IMR-90 (cell line): ENCODE measurements around the gene FAM180A. TPM values are rescaled to one million over a fixed set of nuclear protein-coding genes. Genes with fewer than 3 reads are reported as not detected.
A peak's percentile ranks its signal among the peaks of the same experiment; 100 is the strongest.
"Not testable (repeated sequence)": the region's sequence is repeated elsewhere in the genome, so short reads cannot be mapped to it uniquely, and the experiment has no call there.

ENCODE experiments used
- ATAC-seq: fragments of 200-7000 bp; cut with Tn5 transposase; 2 replicates; pipeline ENCODE4 v1.9.1; 2020; ENCODE audit warnings: low read depth, mild to moderate bottlenecking, moderate library complexity
- BruUV-seq: library from RNA; stranded (reverse); fragments of 400-500 nt; replicated peaks from 2 replicates; lab custom pipeline; 2021; lab: Mats Ljungman, UMichigan
- CTCF ChIA-PET: fragments of 300-600 bp; formaldehyde crosslinking; extraction: SDS; loops from one replicate; lab custom pipeline; 2021; ENCODE audit warnings: antibody characterized with exemption; lab: Yijun Ruan, JAX
- POLR2A ChIA-PET: fragments of 300-600 bp; sonication (Branson Sonifier 250); formaldehyde crosslinking; loops from one replicate; lab custom pipeline; 2022; ENCODE audit warnings: antibody characterized with exemption; ENCODE audit not compliant: unreplicated experiment; lab: Charles Lee
- DNase-seq: peaks from one replicate; pipeline ENCODE4 v3.0.0; 2013
- H2AFZ ChIP-seq: replicated peaks from 2 replicates; pipeline ENCODE3; 2013; ENCODE audit warnings: low read length, mild to moderate bottlenecking; ENCODE audit not compliant: poor library complexity
- H2AK5ac ChIP-seq: 2 replicates; pipeline ENCODE4 v1.6.1; 2013; ENCODE audit warnings: low read depth, low read length, inconsistent platforms
- H2AK9ac ChIP-seq: replicated peaks from 2 replicates; pipeline ENCODE3; 2013; ENCODE audit warnings: mild to moderate bottlenecking, low read depth, low read length, moderate library complexity; ENCODE audit not compliant: poor library complexity
- H2BK120ac ChIP-seq: 2 replicates; pipeline ENCODE4 v1.6.1; 2013; ENCODE audit warnings: low read depth, low read length, inconsistent platforms
- H2BK15ac ChIP-seq: 3 replicates; pipeline ENCODE4 v1.6.1; 2013; ENCODE audit warnings: low read depth, low read length, inconsistent platforms
- H2BK20ac ChIP-seq: 2 replicates; pipeline ENCODE4 v1.6.1; 2013; ENCODE audit warnings: low read depth, mild to moderate bottlenecking, inconsistent platforms, low read length, moderate library complexity
- H2BK5ac ChIP-seq: 2 replicates; pipeline ENCODE4 v1.6.1; 2013; ENCODE audit warnings: mild to moderate bottlenecking, low read depth, low read length, inconsistent platforms; ENCODE audit not compliant: poor library complexity, severe bottlenecking
- H3K14ac ChIP-seq: replicated peaks from 2 replicates; pipeline ENCODE4 v1.6.1; 2013; ENCODE audit warnings: low read depth, low read length, inconsistent platforms
- H3K18ac ChIP-seq: 2 replicates; pipeline ENCODE4 v1.6.1; 2013; ENCODE audit warnings: low read depth, low read length, control low read depth
- H3K23ac ChIP-seq: 2 replicates; pipeline ENCODE4 v1.6.1; 2013; ENCODE audit warnings: low read depth, low read length, inconsistent platforms
- H3K27ac ChIP-seq: 2 replicates; pipeline ENCODE4 v1.5.1; 2013; ENCODE audit warnings: mild to moderate bottlenecking, control low read depth, low read length; ENCODE audit not compliant: insufficient read depth
- H3K27me3 ChIP-seq: 2 replicates; pipeline ENCODE4 v1.6.1; 2013; ENCODE audit warnings: low read length; ENCODE audit not compliant: control insufficient read depth, insufficient read depth
- H3K36me3 ChIP-seq: 2 replicates; pipeline ENCODE4 v1.6.1; 2013; ENCODE audit warnings: low read length, mixed read lengths; ENCODE audit not compliant: control insufficient read depth, insufficient read depth
- H3K4ac ChIP-seq: 2 replicates; pipeline ENCODE4 v1.6.1; 2013; ENCODE audit warnings: low read depth, low read length, inconsistent platforms
- H3K4me1 ChIP-seq: 2 replicates; pipeline ENCODE4 v1.6.1; 2013; ENCODE audit warnings: low read length, mixed read lengths; ENCODE audit not compliant: control insufficient read depth, insufficient read depth
- H3K4me2 ChIP-seq: 2 replicates; pipeline ENCODE4 v1.6.1; 2013; ENCODE audit warnings: low read depth, mild to moderate bottlenecking, control low read depth, low read length, moderate library complexity
- H3K4me3 ChIP-seq: 2 replicates; pipeline ENCODE4 v1.5.1; 2013; ENCODE audit warnings: low read depth, mild to moderate bottlenecking, control low read depth, low read length, moderate library complexity; ENCODE audit not compliant: insufficient read depth
- H3K56ac ChIP-seq: 2 replicates; pipeline ENCODE4 v1.6.1; 2013; ENCODE audit warnings: low read length, inconsistent platforms; ENCODE audit not compliant: insufficient read depth; ENCODE audit errors: extremely low read depth
- H3K79me1 ChIP-seq, 2 experiments: 2 replicates each; pipeline ENCODE4 v1.6.1; 2013; ENCODE audit warnings: low read length in 2 of 2, inconsistent platforms in 1 of 2, low read depth in 1 of 2
- H3K9ac ChIP-seq: 2 replicates; pipeline ENCODE4 v1.6.1; 2013; ENCODE audit warnings: low read depth, low read length, control low read depth
- H3K9me1 ChIP-seq: 2 replicates; pipeline ENCODE4 v1.6.1; 2013; ENCODE audit warnings: low read length, inconsistent platforms; ENCODE audit not compliant: insufficient read depth
- H3K9me3 ChIP-seq: 2 replicates; pipeline ENCODE4 v1.6.1; 2013; ENCODE audit warnings: low read length; ENCODE audit not compliant: control insufficient read depth, insufficient read depth
- H4K20me1 ChIP-seq: 2 replicates; pipeline ENCODE4 v1.6.1; 2013; ENCODE audit warnings: low read length, inconsistent platforms; ENCODE audit not compliant: insufficient read depth
- H4K5ac ChIP-seq: 2 replicates; pipeline ENCODE4 v1.6.1; 2013; ENCODE audit warnings: mild to moderate bottlenecking, low read depth, low read length, control low read depth
- H4K8ac ChIP-seq, 2 experiments: 2 replicates each; pipeline ENCODE4 v1.6.1; 2013; ENCODE audit warnings: low read depth in 2 of 2, low read length in 2 of 2, control low read depth in 1 of 2, inconsistent platforms in 1 of 2
- H4K91ac ChIP-seq: 2 replicates; pipeline ENCODE4 v1.6.1; 2013; ENCODE audit warnings: low read depth, low read length, inconsistent platforms; ENCODE audit not compliant: insufficient read depth
- WGBS, 2 experiments: methylation state at CpG; one replicate each; pipeline versions ENCODE4 v1.1.5 to v1.1.7; 2013; ENCODE audit warnings: missing lambda C conversion rate in 2 of 2; ENCODE audit not compliant: insufficient read length in 1 of 2; ENCODE audit errors: extremely low coverage in 2 of 2; 5-methylcytosine and 5-hydroxymethylcytosine counted together
- dilution Hi-C: fragments of 300-500 bp; cut with HindIII; formaldehyde crosslinking; loops from one replicate; pipeline ENCODE4 v1.14.3; 2018; ENCODE audit warnings: low sequenced_read_pairs; ENCODE audit not compliant: unreplicated experiment
- in situ Hi-C: fragments of 300-500 bp; cut with MboI; formaldehyde crosslinking; loops from 3 replicates; pipeline ENCODE4 v1.14.3; 2019; ENCODE audit warnings: low sequenced_read_pairs, inconsistent platforms, mixed read lengths
- intact Hi-C: fragments of 100-400 bp; cut with micrococcal nuclease; formaldehyde crosslinking; loops from 2 replicates; pipeline ENCODE4 v1.10.0; 2022
- polyA plus RNA-seq, 3 experiments: library from polyadenylated mRNA; depleted of rRNA; stranded (reverse); fragments of >200 nt; gene quantifications; 2 replicates each; pipeline ENCODE4 v1.2.3, GENCODE V29; 2012; ENCODE audit warnings: low replicate concordance in 1 of 3
- total RNA-seq: library from RNA; depleted of rRNA; stranded (reverse); fragments of >200 nt; gene quantifications from 2 replicates; pipeline ENCODE4 v1.2.3, GENCODE V29; 2012

The FAM180A gene
- total and polyA plus RNA-seq, 2 of the 4 experiments (the other 2 are of a cell fraction) = 1.3 to 2.0 TPM

GRCh38 chr7:135692606-135693005, 56.0 kb downstream of the FAM180A start:
- in situ Hi-C loops, H4K5ac ChIP-seq, H2BK120ac ChIP-seq, H2BK20ac ChIP-seq, POLR2A ChIA-PET, H3K27me3 ChIP-seq, H4K20me1 ChIP-seq, dilution Hi-C loops, intact Hi-C loops, H3K4me3 ChIP-seq, H2BK15ac ChIP-seq, ATAC-seq, H2AFZ ChIP-seq, H3K4me2 ChIP-seq, H3K23ac ChIP-seq, DNase-seq, H3K36me3 ChIP-seq, H3K4me1 ChIP-seq, H2AK9ac ChIP-seq, H3K9ac ChIP-seq, H3K56ac ChIP-seq, H4K8ac ChIP-seq, H2AK5ac ChIP-seq, H3K4ac ChIP-seq, H4K91ac ChIP-seq, H3K27ac ChIP-seq, BruUV-seq, H3K9me3 ChIP-seq, H3K18ac ChIP-seq: not testable (repeated sequence)
- Histone ChIP-seq H3K9me1 (peaks cover 10% of the 10 kb centered on the region), H2BK5ac (peak overlapping the region; percentile 24), H3K14ac (peak overlapping the region; percentile 37; the same call in 1 of the 2 replicates), H3K79me1 (peaks cover 0 to 10% of the 10 kb centered on the region in 2 experiments; a peak in 2 of 4 replicates)
- no CpG with 5 or more reads among the region's 7 CpGs for WGBS, 2 experiments
- CTCF ChIA-PET = interaction anchor here (1.1 kb wide), 1 partner anchor 8 kb away, joined by 3 read pairs; no protein-coding TSS in a partner anchor
